HepG2 (cell line): ENCODE measurements around the gene GOLGA3. TPM values are rescaled to one million over a fixed set of nuclear protein-coding genes. Genes with fewer than 3 reads are reported as not detected.
A peak's percentile ranks its signal among the peaks of the same experiment; 100 is the strongest.

Experiments used
- ATAC-seq: fragments of 200-7000 bp; cut with Tn5 transposase; 3 replicates; pipeline ENCODE4 v1.9.1; 2020; ENCODE audit warnings: mild to moderate bottlenecking, moderate library complexity
- BruUV-seq: library from RNA; stranded (reverse); fragments of 400-500 nt; replicated peaks from 2 replicates; lab custom pipeline; 2021; lab: Mats Ljungman, UMichigan
- CTCF ChIA-PET: fragments of 300-600 bp; formaldehyde crosslinking; extraction: SDS; loops from one replicate; lab custom pipeline; 2021; ENCODE audit warnings: low total read pairs, inconsistent platforms, low intra/inter-chr PET ratio; lab: Yijun Ruan, JAX
- POLR2A ChIA-PET: fragments of 350-600 bp; sonication (Branson Sonifier 250); formaldehyde crosslinking; loops from one replicate; lab custom pipeline; 2020; ENCODE audit warnings: antibody characterized with exemption, inconsistent platforms; lab: Yijun Ruan, JAX
- DNase-seq: peaks from one replicate; pipeline ENCODE4 v3.0.0-alpha.2; 2015; ENCODE audit warnings: low spot score
- FAIRE-seq: peaks from 3 replicates; lab custom pipeline; 2011; peaks lifted over from hg19 to GRCh38; lab: Jason Lieb, UNC
- H2AFZ ChIP-seq: one replicate; pipeline ENCODE4 v1.6.1; 2011; ENCODE audit warnings: low read length, inconsistent platforms
- H3K27ac ChIP-seq: fragments of 300-600 bp; 3 replicates; pipeline ENCODE4 v1.8.0; 2011; ENCODE audit warnings: mixed run types, mild to moderate bottlenecking, mixed read lengths, low read length, inconsistent platforms; ENCODE audit not compliant: insufficient read depth; ENCODE audit errors: extremely low read length
- H3K27me3 ChIP-seq, 2 experiments: fragments of 200-600 bp in 1 of 2; 2 replicates in 1 of 2; 3 replicates in 1 of 2; pipeline versions ENCODE4 v1.6.0 to v1.8.0; 2011; ENCODE audit warnings: low read length in 2 of 2, mild to moderate bottlenecking in 2 of 2, moderate library complexity in 2 of 2, inconsistent platforms in 1 of 2; ENCODE audit not compliant: insufficient read depth in 2 of 2, control insufficient read depth in 1 of 2
- H3K36me3 ChIP-seq, 2 experiments: fragments of 200-600 bp in 1 of 2; replicated peaks in 1 of 2; 2 replicates in 1 of 2; 3 replicates in 1 of 2; pipeline versions ENCODE4 v1.5.1 to v1.8.0; 2011; ENCODE audit warnings: low read length in 2 of 2, inconsistent platforms in 1 of 2; ENCODE audit not compliant: insufficient read depth in 2 of 2, control insufficient read depth in 1 of 2
- H3K4me1 ChIP-seq: 2 replicates; pipeline ENCODE4 v1.5.1; 2012; ENCODE audit warnings: low read length, inconsistent platforms; ENCODE audit not compliant: insufficient read depth
- H3K4me2 ChIP-seq: 2 replicates; pipeline ENCODE4 v1.6.0; 2011; ENCODE audit warnings: low read depth, low read length, inconsistent platforms
- H3K4me3 ChIP-seq, 3 experiments: fragments of 200-600 bp in 1 of 3; sonication (generic), shearing (Covaris generic) in 1 of 3; replicated peaks in 1 of 3; 2 replicates each; pipeline ENCODE4 v1.5.1; 2011 to 2016; ENCODE audit warnings: low read length in 3 of 3, inconsistent platforms in 2 of 3, low read depth in 2 of 3, mild to moderate bottlenecking in 2 of 3, control low read depth in 1 of 3, mixed read lengths in 1 of 3; ENCODE audit not compliant: insufficient read depth in 1 of 3
- H3K79me2 ChIP-seq: one replicate; pipeline ENCODE4 v1.6.1; 2011; ENCODE audit warnings: low read length, inconsistent platforms; ENCODE audit not compliant: insufficient read depth
- H3K9ac ChIP-seq: 2 replicates; pipeline ENCODE4 v1.6.0; 2011; ENCODE audit warnings: mild to moderate bottlenecking, low read depth, low read length, inconsistent platforms; ENCODE audit not compliant: insufficient read depth
- H3K9me3 ChIP-seq: 2 replicates; pipeline ENCODE4 v1.5.1; 2012; ENCODE audit warnings: mild to moderate bottlenecking, low read length
- H4K20me1 ChIP-seq: 2 replicates; pipeline ENCODE4 v1.6.0; 2011; ENCODE audit warnings: inconsistent platforms, mild to moderate bottlenecking, low read length, moderate library complexity; ENCODE audit not compliant: insufficient read depth
- ADNP ChIP-seq: sonication (generic); formaldehyde crosslinking; IDR thresholded peaks from 2 replicates; pipeline ENCODE4 v1.4.0; 2020; ENCODE audit warnings: missing genetic modification reagents
- HES4 ChIP-seq: sonication (generic); formaldehyde crosslinking; IDR thresholded peaks from 2 replicates; pipeline ENCODE4 v1.9.0; 2021; ENCODE audit warnings: mild to moderate bottlenecking, missing genetic modification reagents, borderline replicate concordance
- MYC ChIP-seq: sonication (generic); formaldehyde crosslinking; IDR thresholded peaks from 2 replicates; pipeline ENCODE4 v1.9.0; 2021; ENCODE audit warnings: missing genetic modification reagents, borderline replicate concordance
- NFKB2 ChIP-seq: sonication (generic); formaldehyde crosslinking; IDR thresholded peaks from 2 replicates; pipeline ENCODE4 v1.4.0; 2020; ENCODE audit warnings: missing genetic modification reagents, borderline replicate concordance
- PHF8 ChIP-seq: sonication (generic); formaldehyde crosslinking; IDR thresholded peaks from 2 replicates; pipeline ENCODE4 v1.5.0; 2020; ENCODE audit warnings: missing genetic modification reagents
- PTBP1 ChIP-seq: fragments of 200-400 bp; formaldehyde crosslinking; IDR thresholded peaks from 2 replicates; pipeline ENCODE4 v1.6.1; 2018; ENCODE audit warnings: low read length, low read depth; ENCODE audit not compliant: poor library complexity, severe bottlenecking
- RBFOX2 ChIP-seq: fragments of 200-400 bp; formaldehyde crosslinking; IDR thresholded peaks from 2 replicates; pipeline ENCODE4 v1.6.1; 2017; ENCODE audit warnings: low read depth, mild to moderate bottlenecking, low read length
- ZBTB8A ChIP-seq: sonication (generic); formaldehyde crosslinking; IDR thresholded peaks from 2 replicates; pipeline ENCODE4 v1.4.0; 2020; ENCODE audit warnings: mild to moderate bottlenecking, low read depth, missing genetic modification reagents, borderline replicate concordance
- ZFX ChIP-seq: sonication (generic); formaldehyde crosslinking; IDR thresholded peaks from 2 replicates; pipeline ENCODE4 v1.4.0; 2020; ENCODE audit warnings: mild to moderate bottlenecking, low read depth, missing genetic modification reagents, moderate library complexity
- WGBS: methylation state at CpG from one replicate; pipeline ENCODE4 v1.1.6; 2017; ENCODE audit warnings: low lambda C conversion rate; 5-methylcytosine and 5-hydroxymethylcytosine counted together
- in situ Hi-C: cut with HindIII; loops from 2 replicates; pipeline ENCODE4 v1.10.0; 2017; ENCODE audit warnings: low pct_unique_long_range_greater_than_20kb; ENCODE audit not compliant: extremely low pct_ligation_motif_present
- intact Hi-C: fragments of 100-400 bp; cut with micrococcal nuclease; formaldehyde crosslinking; loops from one replicate; pipeline ENCODE4 v1.10.0; 2022; ENCODE audit not compliant: unreplicated experiment
- polyA plus RNA-seq, 8 experiments: library from polyadenylated mRNA; depleted of rRNA in 3 of 8; stranded (reverse) in 7 of 8; unstranded in 1 of 8; fragments of >200 nt; fragmentation: Illumina TruSeq in 4 of 8; extraction: Trizol in 4 of 8; gene quantifications; 2 replicates each; pipeline versions ENCODE4 v1.2.1 to v1.2.3, GENCODE V29; 2011 to 2016; ENCODE audit warnings: low read depth in 4 of 8, missing spikeins in 1 of 8, mixed read lengths in 1 of 8; ENCODE audit not compliant: insufficient read depth in 1 of 8
- total RNA-seq, 5 experiments: library from RNA; depleted of rRNA; stranded (reverse); fragments of >200 nt; fragmentation: Illumina TruSeq; extraction: Trizol; gene quantifications; 2 replicates each; pipeline ENCODE4 v1.2.3, GENCODE V29; 2016; ENCODE audit warnings: low read depth in 1 of 5
- TF ChIP-seq, protein P1 (sequence below): sonication (generic); formaldehyde crosslinking; IDR thresholded peaks from 2 replicates; pipeline ENCODE4 v1.5.0; 2020; ENCODE audit warnings: mild to moderate bottlenecking, missing genetic modification reagents, borderline replicate concordance
- TF ChIP-seq, protein P2 (sequence below): sonication (generic); formaldehyde crosslinking; IDR thresholded peaks from 2 replicates; pipeline ENCODE4 v1.8.0; 2022; ENCODE audit warnings: low read depth, missing genetic modification reagents
- TF ChIP-seq, protein P3 (sequence below): sonication (generic); formaldehyde crosslinking; IDR thresholded peaks from 2 replicates; pipeline ENCODE4 v1.4.0; 2020; ENCODE audit warnings: mild to moderate bottlenecking, missing genetic modification reagents
- TF ChIP-seq, protein P4 (sequence below): IDR thresholded peaks from 2 replicates; pipeline ENCODE4 v1.6.1; 2018; ENCODE audit warnings: missing genetic modification reagents

Gene GOLGA3
- total and polyA plus RNA-seq, 2 of the 13 experiments (the other 11 are each of a cell fraction or from before 2014, with no cell fraction given): 22.0 to 43.0 TPM

DNA sequence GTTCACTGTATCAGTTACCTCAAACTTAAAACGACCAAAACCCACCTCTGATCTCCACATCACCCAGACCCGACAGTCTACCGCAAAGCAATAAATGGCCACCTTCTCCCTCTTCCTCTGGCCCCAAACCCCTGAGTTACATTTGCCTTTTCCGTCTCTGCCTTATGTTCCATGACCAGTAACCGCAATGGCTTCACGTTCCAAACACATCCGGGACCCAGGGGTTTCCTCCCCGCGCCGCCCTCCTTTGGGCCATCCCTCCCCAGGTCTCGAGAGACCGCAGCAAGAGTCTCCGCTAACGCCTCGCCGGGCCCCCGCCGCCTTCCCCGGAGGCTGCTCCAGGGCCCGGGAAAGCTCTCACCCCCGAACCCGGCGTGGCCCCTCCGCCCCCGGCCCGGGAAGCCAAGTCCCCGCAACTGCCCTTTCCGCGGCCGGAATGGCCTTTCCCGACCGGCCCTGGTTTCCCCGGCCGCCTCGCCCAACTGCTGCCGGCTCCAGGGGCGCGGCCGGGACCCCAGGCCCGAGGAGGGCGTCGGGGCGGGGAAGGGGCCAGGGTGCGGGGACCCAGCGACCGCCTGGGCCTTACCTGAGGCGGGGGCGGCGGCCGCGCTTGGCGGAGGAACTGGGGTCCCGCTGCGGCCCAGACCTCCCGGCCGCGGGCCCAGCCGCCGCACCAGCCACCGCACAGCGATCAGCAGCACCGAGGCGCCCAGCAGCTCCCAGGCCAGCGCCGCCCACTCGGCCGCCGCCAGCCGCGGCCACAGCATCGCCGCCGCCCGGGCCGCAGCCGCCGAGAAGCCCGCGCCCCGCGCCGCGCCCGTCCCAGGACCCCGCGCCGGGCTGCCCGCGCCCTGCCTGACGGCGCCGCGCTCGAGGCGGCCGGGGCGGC is 67.4 kb downstream of the GOLGA3 start, which contains the start of gene ANKLE2:
TSS of gene ANKLE2 (minus strand) at position 801 of the 889 bp plus-strand sequence. CDS start at position 767, 34 bp downstream.
- Histone ChIP-seq H3K4me2 (peak within 1 kb of the TSS; percentile 99), H3K4me3 (peak within 1 kb of the TSS; percentile 80 to 98 (median 82)), H2AFZ (no peak within 1 kb of the TSS), H3K36me3 (peaks cover 0 to 4% of the 10 kb centered on the region in 2 experiments; a peak in 1 of 5 replicates), H4K20me1 (peaks cover 21% of the 10 kb centered on the region), H3K9me3 (no peaks in the 10 kb centered on the region), H3K4me1 (peaks cover 35% of the 10 kb centered on the region), H3K79me2 (peaks cover 39% of the 10 kb centered on the region), H3K27me3 (no peaks in the 10 kb centered on the region; a peak in 1 of 5 replicates), H3K27ac (peak within 1 kb of the TSS; percentile 96), H3K9ac (peak within 1 kb of the TSS; percentile 89)
- CTCF ChIA-PET: no interaction called here
- 1% methylated on average over 18 of the region's 97 CpGs for WGBS
- intact Hi-C loops (no loop called here), in situ Hi-C loops (no loop called here)
- DNase-seq: peak; percentile 23
- ATAC-seq: peak; percentile 33
- BruUV-seq: no TSS peak
- POLR2A ChIA-PET: no interaction called here
- FAIRE-seq: no peak
- TF ChIP-seq RBFOX2 (peak; percentile 74), HES4 (CRISPR knock-in tag) (peak; percentile 80; the same call in 1 of the 2 replicates), PHF8 (CRISPR knock-in tag) (peak; percentile 40; the same call in 1 of the 2 replicates), ZBTB8A (no peak), NFKB2 (peak; percentile 51; the same call in 1 of the 2 replicates), PTBP1 (no peak), MYC (CRISPR knock-in tag) (peak; percentile 15; the same call in 1 of the 2 replicates), ADNP (CRISPR knock-in tag) (no peak), ZFX (CRISPR knock-in tag) (peak; percentile 48)
- TF ChIP-seq, protein P1, sequence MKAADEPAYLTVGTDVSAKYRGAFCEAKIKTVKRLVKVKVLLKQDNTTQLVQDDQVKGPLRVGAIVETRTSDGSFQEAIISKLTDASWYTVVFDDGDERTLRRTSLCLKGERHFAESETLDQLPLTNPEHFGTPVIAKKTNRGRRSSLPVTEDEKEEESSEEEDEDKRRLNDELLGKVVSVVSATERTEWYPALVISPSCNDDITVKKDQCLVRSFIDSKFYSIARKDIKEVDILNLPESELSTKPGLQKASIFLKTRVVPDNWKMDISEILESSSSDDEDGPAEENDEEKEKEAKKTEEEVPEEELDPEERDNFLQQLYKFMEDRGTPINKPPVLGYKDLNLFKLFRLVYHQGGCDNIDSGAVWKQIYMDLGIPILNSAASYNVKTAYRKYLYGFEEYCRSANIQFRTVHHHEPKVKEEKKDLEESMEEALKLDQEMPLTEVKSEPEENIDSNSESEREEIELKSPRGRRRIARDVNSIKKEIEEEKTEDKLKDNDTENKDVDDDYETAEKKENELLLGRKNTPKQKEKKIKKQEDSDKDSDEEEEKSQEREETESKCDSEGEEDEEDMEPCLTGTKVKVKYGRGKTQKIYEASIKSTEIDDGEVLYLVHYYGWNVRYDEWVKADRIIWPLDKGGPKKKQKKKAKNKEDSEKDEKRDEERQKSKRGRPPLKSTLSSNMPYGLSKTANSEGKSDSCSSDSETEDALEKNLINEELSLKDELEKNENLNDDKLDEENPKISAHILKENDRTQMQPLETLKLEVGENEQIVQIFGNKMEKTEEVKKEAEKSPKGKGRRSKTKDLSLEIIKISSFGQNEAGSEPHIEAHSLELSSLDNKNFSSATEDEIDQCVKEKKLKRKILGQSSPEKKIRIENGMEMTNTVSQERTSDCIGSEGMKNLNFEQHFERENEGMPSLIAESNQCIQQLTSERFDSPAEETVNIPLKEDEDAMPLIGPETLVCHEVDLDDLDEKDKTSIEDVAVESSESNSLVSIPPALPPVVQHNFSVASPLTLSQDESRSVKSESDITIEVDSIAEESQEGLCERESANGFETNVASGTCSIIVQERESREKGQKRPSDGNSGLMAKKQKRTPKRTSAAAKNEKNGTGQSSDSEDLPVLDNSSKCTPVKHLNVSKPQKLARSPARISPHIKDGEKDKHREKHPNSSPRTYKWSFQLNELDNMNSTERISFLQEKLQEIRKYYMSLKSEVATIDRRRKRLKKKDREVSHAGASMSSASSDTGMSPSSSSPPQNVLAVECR (CRISPR knock-in tag): peak; percentile 8; the same call in 1 of the 2 replicates
- TF ChIP-seq, protein P2, sequence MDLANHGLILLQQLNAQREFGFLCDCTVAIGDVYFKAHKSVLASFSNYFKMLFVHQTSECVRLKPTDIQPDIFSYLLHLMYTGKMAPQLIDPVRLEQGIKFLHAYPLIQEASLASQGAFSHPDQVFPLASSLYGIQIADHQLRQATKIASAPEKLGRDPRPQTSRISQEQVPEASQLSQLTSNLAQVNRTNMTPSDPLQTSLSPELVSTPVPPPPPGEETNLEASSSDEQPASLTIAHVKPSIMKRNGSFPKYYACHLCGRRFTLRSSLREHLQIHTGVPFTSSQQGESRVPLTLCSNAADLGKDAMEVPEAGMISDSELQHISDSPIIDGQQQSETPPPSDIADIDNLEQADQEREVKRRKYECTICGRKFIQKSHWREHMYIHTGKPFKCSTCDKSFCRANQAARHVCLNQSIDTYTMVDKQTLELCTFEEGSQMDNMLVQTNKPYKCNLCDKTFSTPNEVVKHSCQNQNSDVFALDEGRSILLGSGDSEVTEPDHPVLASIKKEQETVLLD (CRISPR knock-in tag): no peak
- TF ChIP-seq, protein P3, sequence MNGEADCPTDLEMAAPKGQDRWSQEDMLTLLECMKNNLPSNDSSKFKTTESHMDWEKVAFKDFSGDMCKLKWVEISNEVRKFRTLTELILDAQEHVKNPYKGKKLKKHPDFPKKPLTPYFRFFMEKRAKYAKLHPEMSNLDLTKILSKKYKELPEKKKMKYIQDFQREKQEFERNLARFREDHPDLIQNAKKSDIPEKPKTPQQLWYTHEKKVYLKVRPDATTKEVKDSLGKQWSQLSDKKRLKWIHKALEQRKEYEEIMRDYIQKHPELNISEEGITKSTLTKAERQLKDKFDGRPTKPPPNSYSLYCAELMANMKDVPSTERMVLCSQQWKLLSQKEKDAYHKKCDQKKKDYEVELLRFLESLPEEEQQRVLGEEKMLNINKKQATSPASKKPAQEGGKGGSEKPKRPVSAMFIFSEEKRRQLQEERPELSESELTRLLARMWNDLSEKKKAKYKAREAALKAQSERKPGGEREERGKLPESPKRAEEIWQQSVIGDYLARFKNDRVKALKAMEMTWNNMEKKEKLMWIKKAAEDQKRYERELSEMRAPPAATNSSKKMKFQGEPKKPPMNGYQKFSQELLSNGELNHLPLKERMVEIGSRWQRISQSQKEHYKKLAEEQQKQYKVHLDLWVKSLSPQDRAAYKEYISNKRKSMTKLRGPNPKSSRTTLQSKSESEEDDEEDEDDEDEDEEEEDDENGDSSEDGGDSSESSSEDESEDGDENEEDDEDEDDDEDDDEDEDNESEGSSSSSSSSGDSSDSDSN (CRISPR knock-in tag): peak; percentile 64; the same call in 1 of the 2 replicates
- TF ChIP-seq, protein P4, sequence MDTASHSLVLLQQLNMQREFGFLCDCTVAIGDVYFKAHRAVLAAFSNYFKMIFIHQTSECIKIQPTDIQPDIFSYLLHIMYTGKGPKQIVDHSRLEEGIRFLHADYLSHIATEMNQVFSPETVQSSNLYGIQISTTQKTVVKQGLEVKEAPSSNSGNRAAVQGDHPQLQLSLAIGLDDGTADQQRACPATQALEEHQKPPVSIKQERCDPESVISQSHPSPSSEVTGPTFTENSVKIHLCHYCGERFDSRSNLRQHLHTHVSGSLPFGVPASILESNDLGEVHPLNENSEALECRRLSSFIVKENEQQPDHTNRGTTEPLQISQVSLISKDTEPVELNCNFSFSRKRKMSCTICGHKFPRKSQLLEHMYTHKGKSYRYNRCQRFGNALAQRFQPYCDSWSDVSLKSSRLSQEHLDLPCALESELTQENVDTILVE (CRISPR knock-in tag): no peak
